GM21423 (cell line): Measurements from ENCODE around the gene DSG3.
A peak's percentile ranks its signal among the peaks of the same experiment; 100 is the strongest.

Experiments
- ATAC-seq: cut with Tn5 transposase; IDR thresholded peaks from one replicate; pipeline ENCODE4 v1.9.1; 2021; ENCODE audit warnings: mild to moderate bottlenecking, moderate library complexity; ENCODE audit not compliant: unreplicated experiment

DSG3 gene

GRCh38 chr18:31447530-31448191, at the start of gene DSG3:
TSS of gene DSG3 (plus strand) at chr18:31447741. CDS start at chr18:31447878, 137 bp downstream.
- no peak for ATAC-seq

- no peak for ATAC-seq
Measured at GRCh38 chr18:31398191-31398590, 49.4 kb upstream of the DSG3 start.

- no peak for ATAC-seq
Measured at GRCh38 chr18:31399306-31400032, 48.1 kb upstream of the DSG3 start.

- no peak for ATAC-seq
Measured at GRCh38 chr18:31401156-31402025, 46.1 kb upstream of the DSG3 start.

GRCh38 chr18:31402026-31402373, 45.5 kb upstream of the DSG3 start:
- no peak for ATAC-seq

- ATAC-seq = no peak
Measured at GRCh38 chr18:31403409-31403808, 44.1 kb upstream of the DSG3 start.

- no peak for ATAC-seq
Measured at GRCh38 chr18:31407649-31408048, 39.9 kb upstream of the DSG3 start.

GRCh38 chr18:31409276-31409675, 38.3 kb upstream of the DSG3 start:
- ATAC-seq = no peak

GRCh38 chr18:31410716-31411483, 36.6 kb upstream of the DSG3 start:
- no peak for ATAC-seq

GRCh38 chr18:31413137-31413536, 34.4 kb upstream of the DSG3 start:
- ATAC-seq = no peak

- no peak for ATAC-seq
Measured at GRCh38 chr18:31417850-31418249, 29.7 kb upstream of the DSG3 start.

GRCh38 chr18:31419457-31419932, 28.0 kb upstream of the DSG3 start:
- no peak for ATAC-seq

- no peak for ATAC-seq
Measured at GRCh38 chr18:31420032-31420431, 27.5 kb upstream of the DSG3 start.

- ATAC-seq = no peak
Measured at GRCh38 chr18:31420524-31420923, 27.0 kb upstream of the DSG3 start.

GRCh38 chr18:31424383-31424988, 23.1 kb upstream of the DSG3 start:
- peak; percentile 74 for ATAC-seq

- ATAC-seq = no peak
Measured at GRCh38 chr18:31426021-31426420, 21.5 kb upstream of the DSG3 start.

- ATAC-seq = no peak
Measured at GRCh38 chr18:31426871-31427406, 20.6 kb upstream of the DSG3 start.

GRCh38 chr18:31428211-31428610, 19.3 kb upstream of the DSG3 start:
- ATAC-seq = no peak

- ATAC-seq = no peak
Measured at GRCh38 chr18:31429623-31430022, 17.9 kb upstream of the DSG3 start.

- no peak for ATAC-seq
Measured at GRCh38 chr18:31430072-31430471, 17.5 kb upstream of the DSG3 start.
